ENCODE results near the gene DEF6.

Gene DEF6

GRCh38 chr6:35297601-35298481 is at the start of gene DEF6:
Gene DEF6 (plus strand): TSS chr6:35297818. CDS start chr6:35297857, 39 bp downstream.
- DNase-seq: peak; percentile 79

GRCh38 chr6:35248300-35248699 is 49.3 kb upstream of the DEF6 start:
- DNase-seq: no peak

GRCh38 chr6:35248965-35249364 is 48.7 kb upstream of the DEF6 start:
- no peak for DNase-seq

GRCh38 chr6:35251949-35252348 is 45.7 kb upstream of the DEF6 start:
- no peak for DNase-seq

- no peak for DNase-seq
Measured at GRCh38 chr6:35253249-35253648, 44.4 kb upstream of the DEF6 start.

- DNase-seq: no peak
Measured at GRCh38 chr6:35258336-35258735, 39.3 kb upstream of the DEF6 start.

GRCh38 chr6:35258858-35259193 is 38.8 kb upstream of the DEF6 start:
- DNase-seq: peak; percentile 62

GRCh38 chr6:35259194-35259947 is 38.2 kb upstream of the DEF6 start, which contains the start of gene ZNF76:
Gene ZNF76 (plus strand): TSS chr6:35259735. CDS start chr6:35281152, 21,417 bp downstream.
- peak; percentile 96 for DNase-seq

GRCh38 chr6:35259948-35260590 is 37.5 kb upstream of the DEF6 start:
- DNase-seq: peak; percentile 35

- no peak for DNase-seq
Measured at GRCh38 chr6:35260591-35261570, 36.7 kb upstream of the DEF6 start.

- DNase-seq: no peak
Measured at GRCh38 chr6:35262596-35262995, 35.0 kb upstream of the DEF6 start.

- no peak for DNase-seq
Measured at GRCh38 chr6:35264550-35265274, 32.9 kb upstream of the DEF6 start.

- DNase-seq: no peak
Measured at GRCh38 chr6:35265523-35265922, 32.1 kb upstream of the DEF6 start.

- DNase-seq: no peak
Measured at GRCh38 chr6:35267446-35267845, 30.2 kb upstream of the DEF6 start.

GRCh38 chr6:35267897-35268296 is 29.7 kb upstream of the DEF6 start:
- no peak for DNase-seq

- no peak for DNase-seq
Measured at GRCh38 chr6:35272005-35272404, 25.6 kb upstream of the DEF6 start.

GRCh38 chr6:35273822-35274559 is 23.6 kb upstream of the DEF6 start:
- no peak for DNase-seq

- no peak for DNase-seq
Measured at GRCh38 chr6:35275744-35276260, 21.8 kb upstream of the DEF6 start.

GRCh38 chr6:35278708-35279107 is 18.9 kb upstream of the DEF6 start:
- no peak for DNase-seq

- DNase-seq: no peak
Measured at GRCh38 chr6:35280903-35281302, 16.7 kb upstream of the DEF6 start.

- no peak for DNase-seq
Measured at GRCh38 chr6:35282472-35282871, 15.1 kb upstream of the DEF6 start.
